Measurements from ENCODE around the gene EPG5.

The EPG5 gene

GRCh38 chr18:45945669-45946068 lies 21.5 kb downstream of the EPG5 start:
- H3F3A ChIP-seq (ENCODE audit: insufficient read depth, low read length): no peaks in the 10 kb centered on the region
- no peak overlapping the region for H3K9ac ChIP-seq (ENCODE audit: low read length)
- H3K79me2 ChIP-seq (ENCODE audit: insufficient read depth, low read length): no peaks in the 10 kb centered on the region
- no peaks in the 10 kb centered on the region for H3K4me1 ChIP-seq (ENCODE audit: insufficient read depth, low read length, severe bottlenecking)
- H3K27ac ChIP-seq (ENCODE audit: low read depth, low read length, poor library complexity, severe bottlenecking): no peak overlapping the region
- no peak overlapping the region for H3K4me2 ChIP-seq (ENCODE audit: low read length)
- H3K9me3 ChIP-seq (ENCODE audit: low read length): no peaks in the 10 kb centered on the region
- no peak overlapping the region for H3K4me3 ChIP-seq (ENCODE audit: low read depth, low read length, poor library complexity, severe bottlenecking)
- H3K9me2 ChIP-seq (ENCODE audit: low read depth, low read length): no peaks in the 10 kb centered on the region
- H4K20me1 ChIP-seq (ENCODE audit: insufficient read depth, low read length): no peaks in the 10 kb centered on the region
- H3K27me3 ChIP-seq (ENCODE audit: insufficient read depth, low read length): no peaks in the 10 kb centered on the region
- H3K36me3 ChIP-seq (ENCODE audit: insufficient read depth, low read length): peaks cover 78% of the 10 kb centered on the region
- no peak overlapping the region for H2AFZ ChIP-seq (ENCODE audit: low read length)
- TF ChIP-seq EZH2 (IDR thresholded peaks at IDR 0.05; ENCODE audit: borderline replicate concordance, low read length) (no peak), CTCF (IDR thresholded peaks at IDR 0.05; ENCODE audit: low read length) (no peak)

GRCh38 chr18:45940724-45941123 lies 26.4 kb downstream of the EPG5 start:
- Histone ChIP-seq H3K27me3 (ENCODE audit: insufficient read depth, low read length) (no peaks in the 10 kb centered on the region), H3K4me2 (ENCODE audit: low read length) (no peak overlapping the region), H3F3A (ENCODE audit: insufficient read depth, low read length) (no peaks in the 10 kb centered on the region), H3K27ac (ENCODE audit: low read depth, low read length, poor library complexity, severe bottlenecking) (no peak overlapping the region), H3K9ac (ENCODE audit: low read length) (no peak overlapping the region), H3K4me1 (ENCODE audit: insufficient read depth, low read length, severe bottlenecking) (no peaks in the 10 kb centered on the region), H3K9me3 (ENCODE audit: low read length) (no peaks in the 10 kb centered on the region), H4K20me1 (ENCODE audit: insufficient read depth, low read length) (no peaks in the 10 kb centered on the region), H2AFZ (ENCODE audit: low read length) (no peak overlapping the region), H3K36me3 (ENCODE audit: insufficient read depth, low read length) (peaks cover 67% of the 10 kb centered on the region), H3K9me2 (ENCODE audit: low read depth, low read length) (no peaks in the 10 kb centered on the region), H3K79me2 (ENCODE audit: insufficient read depth, low read length) (no peaks in the 10 kb centered on the region), H3K4me3 (ENCODE audit: low read depth, low read length, poor library complexity, severe bottlenecking) (no peak overlapping the region)
- TF ChIP-seq EZH2 (IDR thresholded peaks at IDR 0.05; ENCODE audit: borderline replicate concordance, low read length) (no peak), CTCF (IDR thresholded peaks at IDR 0.05; ENCODE audit: low read length) (no peak)

GRCh38 chr18:45939236-45939635 lies 27.9 kb downstream of the EPG5 start:
- no peaks in the 10 kb centered on the region for H3K9me3 ChIP-seq (ENCODE audit: low read length)
- H3K4me1 ChIP-seq (ENCODE audit: insufficient read depth, low read length, severe bottlenecking): no peaks in the 10 kb centered on the region
- no peaks in the 10 kb centered on the region for H3K9me2 ChIP-seq (ENCODE audit: low read depth, low read length)
- peaks cover 56% of the 10 kb centered on the region for H3K36me3 ChIP-seq (ENCODE audit: insufficient read depth, low read length)
- no peaks in the 10 kb centered on the region for H4K20me1 ChIP-seq (ENCODE audit: insufficient read depth, low read length)
- H3K27ac ChIP-seq (ENCODE audit: low read depth, low read length, poor library complexity, severe bottlenecking): no peak overlapping the region
- TF ChIP-seq EZH2 (IDR thresholded peaks at IDR 0.05; ENCODE audit: borderline replicate concordance, low read length) (no peak), CTCF (IDR thresholded peaks at IDR 0.05; ENCODE audit: low read length) (no peak)
- no peaks in the 10 kb centered on the region for H3F3A ChIP-seq (ENCODE audit: insufficient read depth, low read length)
- H3K9ac ChIP-seq (ENCODE audit: low read length): no peak overlapping the region
- no peak overlapping the region for H3K4me2 ChIP-seq (ENCODE audit: low read length)
- no peak overlapping the region for H3K4me3 ChIP-seq (ENCODE audit: low read depth, low read length, poor library complexity, severe bottlenecking)
- no peak overlapping the region for H2AFZ ChIP-seq (ENCODE audit: low read length)
- H3K27me3 ChIP-seq (ENCODE audit: insufficient read depth, low read length): no peaks in the 10 kb centered on the region
- no peaks in the 10 kb centered on the region for H3K79me2 ChIP-seq (ENCODE audit: insufficient read depth, low read length)

Data from OCI-LY1 (cell line).